OCI-LY7 (cell line): ENCODE measurements around the gene GJC1. TPM values are rescaled to one million over a fixed set of nuclear protein-coding genes. Genes with fewer than 3 reads are reported as not detected.

Experiments used
- BruUV-seq: library from RNA; stranded (reverse); fragments of 400-500 nt; replicated peaks from 2 replicates; lab custom pipeline; 2021; lab: Mats Ljungman, UMichigan
- CTCF ChIA-PET: fragments of 300-600 bp; sonication (Branson Sonifier 250); formaldehyde crosslinking; loops from one replicate; lab custom pipeline; 2022; ENCODE audit warnings: antibody characterized with exemption; ENCODE audit not compliant: unreplicated experiment; lab: Charles Lee
- POLR2A ChIA-PET: fragments of 300-600 bp; sonication (Branson Sonifier 250); formaldehyde crosslinking; loops from one replicate; lab custom pipeline; 2022; ENCODE audit warnings: antibody characterized with exemption; lab: Charles Lee
- DNase-seq: peaks from one replicate; pipeline ENCODE4 v3.0.0-alpha.2; 2015; ENCODE audit warnings: low spot score
- H2AFZ ChIP-seq: fragments of 200-600 bp; sonication (generic), shearing (Covaris generic); 2 replicates; pipeline ENCODE4 v1.6.1; 2014; ENCODE audit warnings: mild to moderate bottlenecking, antibody characterized with exemption, low read length, moderate library complexity
- H3K27ac ChIP-seq: fragments of 200-600 bp; sonication (generic); 2 replicates; pipeline ENCODE4 v1.5.1; 2014; ENCODE audit warnings: mixed run types, low read depth, mild to moderate bottlenecking, moderate library complexity, low read length, inconsistent platforms; ENCODE audit not compliant: poor library complexity, severe bottlenecking
- H3K36me3 ChIP-seq: fragments of 200-600 bp; sonication (generic); 2 replicates; pipeline ENCODE4 v1.6.1; 2014; ENCODE audit warnings: mild to moderate bottlenecking, antibody characterized with exemption, low read length, moderate library complexity, mixed read lengths; ENCODE audit not compliant: insufficient read depth
- H3K4me1 ChIP-seq: fragments of 200-600 bp; sonication (generic); 2 replicates; pipeline ENCODE4 v1.5.1; 2014; ENCODE audit warnings: mild to moderate bottlenecking, low read length; ENCODE audit not compliant: insufficient read depth, poor library complexity, severe bottlenecking
- H3K4me2 ChIP-seq: fragments of 200-600 bp; sonication (generic); 2 replicates; pipeline ENCODE4 v1.6.1; 2014; ENCODE audit warnings: mild to moderate bottlenecking, low read length
- H3K4me3 ChIP-seq: fragments of 200-600 bp; sonication (generic); 2 replicates; pipeline ENCODE4 v1.5.1; 2014; ENCODE audit warnings: mild to moderate bottlenecking, low read depth, low read length; ENCODE audit not compliant: poor library complexity, severe bottlenecking
- H3K79me2 ChIP-seq: fragments of 200-600 bp; sonication (generic); 2 replicates; pipeline ENCODE4 v1.6.1; 2016; ENCODE audit warnings: low read depth, mild to moderate bottlenecking, low read length, moderate library complexity, mixed read lengths; ENCODE audit not compliant: insufficient read depth
- H3K9me2 ChIP-seq: fragments of 200-600 bp; sonication (generic); 2 replicates; pipeline ENCODE4 v1.6.1; 2016; ENCODE audit warnings: mild to moderate bottlenecking, low read length, mixed read lengths; ENCODE audit not compliant: insufficient read depth
- H3K9me3 ChIP-seq: fragments of 200-600 bp; sonication (generic); 2 replicates; pipeline ENCODE4 v1.6.1; 2014; ENCODE audit warnings: mild to moderate bottlenecking, mixed run types, low read length, mixed read lengths
- H4K20me1 ChIP-seq: fragments of 200-600 bp; sonication (generic); 2 replicates; pipeline ENCODE4 v1.6.1; 2014; ENCODE audit warnings: mild to moderate bottlenecking, antibody characterized with exemption, low read length, moderate library complexity, mixed read lengths; ENCODE audit not compliant: insufficient read depth
- EZH2phosphoT487 ChIP-seq: fragments of 200-600 bp; sonication (generic); IDR thresholded peaks from 2 replicates; pipeline ENCODE4 v1.6.1; 2018; ENCODE audit warnings: low read depth, borderline replicate concordance, mild to moderate bottlenecking, mixed run types, antibody characterized with exemption, low read length, moderate library complexity, mixed read lengths
- intact Hi-C: fragments of 100-400 bp; cut with micrococcal nuclease; formaldehyde crosslinking; loops from one replicate; pipeline ENCODE4 v1.10.0; 2022; ENCODE audit not compliant: unreplicated experiment
- total RNA-seq, 2 experiments: library from RNA; depleted of rRNA in 1 of 2; stranded (reverse); fragments of >200 nt in 1 of 2; shearing (Covaris generic) in 1 of 2; gene quantifications; 2 replicates each; pipeline ENCODE4 v1.2.3, GENCODE V29; 2014 to 2022
- TF ChIP-seq, protein P1 (sequence below): fragments of 200-600 bp; sonication (generic); conservative IDR thresholded peaks from 2 replicates; pipeline ENCODE4 v1.5.1; 2014; ENCODE audit warnings: mild to moderate bottlenecking, antibody characterized with exemption, low read length, moderate library complexity, mixed read lengths

GJC1 gene
- total RNA-seq, 2 experiments from 2014 or later = 14.2 to 19.5 TPM

DNA sequence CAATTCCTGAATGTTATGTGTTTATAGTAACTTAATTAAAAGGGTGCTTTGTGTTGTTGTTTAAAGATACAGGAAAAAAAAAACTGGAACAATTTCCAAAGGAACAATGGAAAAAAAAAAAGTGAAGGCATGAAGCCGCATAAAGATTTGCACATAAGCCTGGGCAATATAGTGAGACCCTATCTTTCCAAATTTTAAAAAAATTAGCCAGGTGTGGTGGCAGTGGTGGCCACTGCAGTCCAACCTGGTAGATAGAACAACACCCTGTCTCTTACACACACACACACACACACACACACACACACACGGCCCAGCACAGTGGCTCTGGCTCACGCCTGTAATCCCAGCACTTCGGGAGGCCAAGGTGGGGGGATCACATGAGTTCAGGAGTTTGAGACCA, 21.9 kb downstream of the GJC1 start:
- POLR2A ChIA-PET = interaction anchor here (1.5 kb wide), 1 partner anchor 14 kb away, joined by 4 read pairs; no protein-coding TSS in a partner anchor
- CTCF ChIA-PET = no interaction called here
- H3K79me2 ChIP-seq = no peaks in the 10 kb centered on the region
- intact Hi-C loops = no loop called here
- TF ChIP-seq, protein P1, sequence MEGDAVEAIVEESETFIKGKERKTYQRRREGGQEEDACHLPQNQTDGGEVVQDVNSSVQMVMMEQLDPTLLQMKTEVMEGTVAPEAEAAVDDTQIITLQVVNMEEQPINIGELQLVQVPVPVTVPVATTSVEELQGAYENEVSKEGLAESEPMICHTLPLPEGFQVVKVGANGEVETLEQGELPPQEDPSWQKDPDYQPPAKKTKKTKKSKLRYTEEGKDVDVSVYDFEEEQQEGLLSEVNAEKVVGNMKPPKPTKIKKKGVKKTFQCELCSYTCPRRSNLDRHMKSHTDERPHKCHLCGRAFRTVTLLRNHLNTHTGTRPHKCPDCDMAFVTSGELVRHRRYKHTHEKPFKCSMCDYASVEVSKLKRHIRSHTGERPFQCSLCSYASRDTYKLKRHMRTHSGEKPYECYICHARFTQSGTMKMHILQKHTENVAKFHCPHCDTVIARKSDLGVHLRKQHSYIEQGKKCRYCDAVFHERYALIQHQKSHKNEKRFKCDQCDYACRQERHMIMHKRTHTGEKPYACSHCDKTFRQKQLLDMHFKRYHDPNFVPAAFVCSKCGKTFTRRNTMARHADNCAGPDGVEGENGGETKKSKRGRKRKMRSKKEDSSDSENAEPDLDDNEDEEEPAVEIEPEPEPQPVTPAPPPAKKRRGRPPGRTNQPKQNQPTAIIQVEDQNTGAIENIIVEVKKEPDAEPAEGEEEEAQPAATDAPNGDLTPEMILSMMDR = no peak
- TF ChIP-seq EZH2phosphoT487 = no peak
- no peak overlapping the region for H3K4me3 ChIP-seq
- H3K4me2 ChIP-seq = no peak overlapping the region
- no peaks in the 10 kb centered on the region for H3K4me1 ChIP-seq
- DNase-seq = no peak
- no peak overlapping the region for H2AFZ ChIP-seq
- no peak overlapping the region for H3K27ac ChIP-seq
- BruUV-seq = no TSS peak
- H4K20me1 ChIP-seq = no peaks in the 10 kb centered on the region
- no peaks in the 10 kb centered on the region for H3K9me3 ChIP-seq
- peaks cover 37% of the 10 kb centered on the region for H3K36me3 ChIP-seq
- no peaks in the 10 kb centered on the region for H3K9me2 ChIP-seq

DNA sequence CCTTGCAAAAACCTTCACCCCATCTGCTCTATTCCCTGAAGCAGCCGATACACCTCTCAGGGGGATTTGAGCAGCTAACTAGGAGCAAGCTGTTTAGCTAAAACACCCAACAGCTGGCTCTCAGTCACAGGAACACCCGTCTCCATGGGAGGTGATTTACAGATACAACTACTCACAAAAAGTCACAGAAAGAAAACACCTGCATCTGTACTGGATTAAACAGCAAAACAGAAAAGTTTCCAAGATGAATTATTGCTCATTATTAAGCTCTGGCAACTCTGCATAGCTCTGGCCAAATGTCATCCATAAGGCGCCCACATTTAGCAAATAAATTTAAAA, 22.3 kb downstream of the GJC1 start:
- intact Hi-C loops = no loop called here
- H3K4me1 ChIP-seq = no peaks in the 10 kb centered on the region
- H2AFZ ChIP-seq = no peak overlapping the region
- no peak overlapping the region for H3K4me3 ChIP-seq
- no peaks in the 10 kb centered on the region for H4K20me1 ChIP-seq
- no peak for DNase-seq
- CTCF ChIA-PET = no interaction called here
- H3K27ac ChIP-seq = no peak overlapping the region
- H3K4me2 ChIP-seq = no peak overlapping the region
- TF ChIP-seq, protein P1 = no peak
- TF ChIP-seq EZH2phosphoT487 = no peak
- POLR2A ChIA-PET = interaction anchor here (1.5 kb wide), 1 partner anchor 15 kb away, joined by 4 read pairs; no protein-coding TSS in a partner anchor
- BruUV-seq = no TSS peak
- H3K36me3 ChIP-seq = peaks cover 40% of the 10 kb centered on the region
- H3K9me3 ChIP-seq = no peaks in the 10 kb centered on the region
- H3K9me2 ChIP-seq = no peaks in the 10 kb centered on the region
- no peaks in the 10 kb centered on the region for H3K79me2 ChIP-seq

DNA sequence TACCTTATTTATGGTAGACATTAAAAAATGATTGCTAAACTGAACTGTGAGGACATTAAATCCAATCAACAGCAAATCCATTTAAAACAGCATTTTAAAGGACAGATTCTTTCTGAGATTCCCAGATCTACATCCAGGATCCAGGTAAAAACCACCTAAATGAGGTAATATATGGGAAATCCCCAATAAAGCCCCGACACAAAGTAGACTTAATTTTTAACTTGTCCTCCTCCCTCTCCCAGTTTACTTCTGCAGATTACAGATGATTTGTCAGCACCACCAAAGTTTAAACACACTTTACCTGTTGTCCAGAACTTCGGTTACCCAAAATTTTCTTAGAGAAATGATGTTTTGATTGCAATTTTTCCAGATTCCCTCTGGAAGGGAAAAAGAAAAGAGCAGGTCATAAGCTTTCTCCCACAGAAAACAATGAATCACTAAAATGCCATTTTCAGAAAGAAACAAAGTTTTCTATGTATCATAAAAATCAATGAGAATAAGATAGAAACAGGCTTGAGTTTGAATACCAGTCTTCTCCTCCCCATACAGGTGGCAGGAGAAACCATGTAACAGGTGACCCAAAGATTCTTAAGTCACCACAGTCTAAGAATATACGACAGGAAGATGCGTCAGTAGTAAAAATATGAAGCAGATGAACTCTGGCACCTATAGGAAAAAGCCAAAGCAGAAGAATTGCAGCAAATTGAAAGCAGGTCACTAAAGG, 22.8 kb downstream of the GJC1 start:
- H2AFZ ChIP-seq = no peak overlapping the region
- no TSS peak for BruUV-seq
- ChIA-PET CTCF (no interaction called here), POLR2A (no interaction called here)
- H3K4me3 ChIP-seq = no peak overlapping the region
- no peaks in the 10 kb centered on the region for H3K4me1 ChIP-seq
- no peaks in the 10 kb centered on the region for H3K79me2 ChIP-seq
- DNase-seq = no peak
- intact Hi-C loops = no loop called here
- no peaks in the 10 kb centered on the region for H4K20me1 ChIP-seq
- H3K9me2 ChIP-seq = no peaks in the 10 kb centered on the region
- TF ChIP-seq EZH2phosphoT487 = no peak
- TF ChIP-seq, protein P1 = no peak
- no peaks in the 10 kb centered on the region for H3K9me3 ChIP-seq
- no peak overlapping the region for H3K27ac ChIP-seq
- H3K4me2 ChIP-seq = no peak overlapping the region
- peaks cover 44% of the 10 kb centered on the region for H3K36me3 ChIP-seq
